Central memory CD8-positive, alpha-beta T cell (primary cell): Measurements from ENCODE around the gene TYMP.
"Not testable (repeated sequence)": the region's sequence is repeated elsewhere in the genome, so short reads cannot be mapped to it uniquely, and the experiment has no call there.

ENCODE experiments used
- ATAC-seq: fragments of 150-1000 bp; cut with Tn5 transposase; replicated peaks from 2 replicates; pipeline ENCODE4 v1.10.0; 2022; ENCODE audit warnings: mild to moderate bottlenecking, moderate FRiP score, moderate number of reproducible peaks; ENCODE audit not compliant: poor library complexity, severe bottlenecking; ENCODE audit errors: extremely low read depth
- DNase-seq, 2 donors: peaks; one replicate each; pipeline ENCODE4 v3.0.0; 2021; ENCODE audit warnings: low spot score in 2 of 2
- H3K27ac Mint-ChIP-seq: one replicate; pipeline ENCODE4 v1.8.0; 2022; ENCODE audit warnings: low read depth, mild to moderate bottlenecking, moderate library complexity, mixed read lengths
- H3K27me3 Mint-ChIP-seq: one replicate; pipeline ENCODE4 v1.8.0; 2022; ENCODE audit warnings: mixed read lengths
- H3K36me3 Mint-ChIP-seq: one replicate; pipeline ENCODE4 v1.8.0; 2022; ENCODE audit warnings: mild to moderate bottlenecking, moderate library complexity, mixed read lengths; ENCODE audit not compliant: insufficient read depth
- H3K4me1 Mint-ChIP-seq: one replicate; pipeline ENCODE4 v1.8.0; 2022; ENCODE audit warnings: mixed read lengths
- H3K4me3 Mint-ChIP-seq: one replicate; pipeline ENCODE4 v1.8.0; 2022; ENCODE audit warnings: mild to moderate bottlenecking, moderate library complexity, mixed read lengths
- H3K9me3 Mint-ChIP-seq: one replicate; pipeline ENCODE4 v1.8.0; 2022; ENCODE audit warnings: mixed read lengths

Gene TYMP

DNA sequence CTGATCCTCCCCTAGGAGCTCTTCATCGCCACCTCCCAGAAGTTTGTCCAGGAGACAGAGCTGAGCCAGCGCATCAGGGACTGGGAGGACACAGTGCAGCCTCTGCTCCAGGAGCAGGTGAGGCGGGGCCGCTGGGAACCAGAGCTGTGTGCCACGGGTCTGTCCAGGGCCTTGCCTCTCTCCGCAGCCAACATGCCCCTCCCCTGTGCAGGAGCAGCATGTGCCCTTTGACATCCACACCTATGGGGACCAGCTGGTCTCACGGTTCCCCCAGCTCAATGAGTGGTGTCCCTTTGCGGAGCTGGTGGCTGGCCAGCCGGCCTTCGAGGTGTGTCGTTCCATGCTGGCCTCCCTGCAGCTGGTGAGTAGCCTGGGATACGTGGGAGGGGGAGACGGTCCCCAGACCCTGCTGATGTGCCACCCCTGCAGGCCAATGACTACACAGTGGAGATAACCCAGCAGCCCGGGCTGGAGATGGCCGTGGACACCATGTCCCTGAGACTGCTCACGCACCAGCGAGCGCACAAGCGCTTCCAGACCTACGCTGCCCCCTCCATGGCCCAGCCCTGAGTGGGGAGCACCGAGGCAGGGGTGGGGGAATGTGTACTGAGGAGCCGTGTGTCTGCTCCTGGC lies 6.9 kb downstream of the TYMP start:
- Mint-ChIP-seq H3K4me3 (no peak overlapping the region), H3K9me3 (no peaks in the 10 kb centered on the region), H3K27me3 (no peaks in the 10 kb centered on the region), H3K27ac (no peak overlapping the region), H3K4me1 (peaks cover 28% of the 10 kb centered on the region), H3K36me3 (peaks cover 54% of the 10 kb centered on the region)
- ATAC-seq (no peak), DNase-seq (no peak)

DNA sequence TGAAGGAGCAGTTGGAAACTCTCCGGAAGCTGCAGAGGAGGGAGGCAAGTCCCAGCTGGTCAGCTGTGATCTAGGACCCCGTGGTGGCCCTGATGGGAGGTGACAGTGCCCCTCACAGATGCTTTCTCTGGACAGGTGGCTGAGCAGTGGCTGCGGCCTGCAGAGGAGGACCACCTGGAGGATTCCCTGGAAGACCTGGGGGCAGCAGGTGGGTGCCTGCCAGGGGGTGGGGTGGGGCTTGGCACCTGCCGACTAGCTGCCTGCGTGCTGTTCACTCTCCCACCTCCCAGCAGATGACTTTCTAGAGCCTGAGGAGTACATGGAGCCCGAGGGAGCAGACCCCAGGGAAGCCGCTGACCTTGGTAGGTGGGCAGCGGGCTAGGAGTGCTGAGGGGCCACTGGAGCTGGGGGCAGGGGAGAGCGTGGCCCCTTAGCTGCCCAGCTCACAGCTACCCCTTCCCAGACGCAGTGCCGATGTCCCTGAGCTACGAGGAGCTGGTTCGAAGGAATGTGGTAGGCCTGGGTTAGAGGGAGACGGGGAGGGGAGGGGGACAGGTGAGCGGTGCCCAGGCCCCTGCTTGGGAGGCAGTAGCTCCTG lies 7.5 kb downstream of the TYMP start:
- peak overlapping the region; percentile 19 for H3K27ac Mint-ChIP-seq
- H3K4me1 Mint-ChIP-seq, result peaks cover 22% of the 10 kb centered on the region
- no peaks in the 10 kb centered on the region for H3K9me3 Mint-ChIP-seq
- DNase-seq, result no peak
- no peak overlapping the region for H3K4me3 Mint-ChIP-seq
- ATAC-seq, result no peak
- peaks cover 57% of the 10 kb centered on the region for H3K36me3 Mint-ChIP-seq
- H3K27me3 Mint-ChIP-seq, result no peaks in the 10 kb centered on the region

DNA sequence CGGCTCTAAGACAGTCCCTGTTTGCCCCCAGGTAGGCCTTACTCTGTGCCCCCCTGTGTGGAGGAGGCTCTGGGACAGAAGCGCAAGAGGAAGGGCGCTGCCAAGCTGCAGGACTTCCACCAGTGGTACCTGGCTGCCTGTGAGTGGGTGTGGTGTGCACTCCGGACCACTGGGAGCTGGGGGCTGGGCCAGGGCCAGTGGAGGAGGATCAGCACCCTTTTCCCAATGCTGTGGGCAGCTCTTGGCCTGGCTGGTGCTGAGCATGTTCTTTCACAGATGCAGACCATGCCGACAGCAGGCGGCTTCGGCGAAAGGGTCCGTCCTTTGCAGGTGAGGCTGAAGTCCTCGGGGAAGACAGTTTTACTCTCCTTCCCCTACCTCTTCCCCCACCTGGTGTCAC lies 8.1 kb downstream of the TYMP start:
- Mint-ChIP-seq H3K27ac (peak overlapping the region; percentile 19), H3K4me3 (no peak overlapping the region), H3K4me1 (peaks cover 16% of the 10 kb centered on the region), H3K36me3 (peaks cover 55% of the 10 kb centered on the region), H3K9me3 (no peaks in the 10 kb centered on the region), H3K27me3 (no peaks in the 10 kb centered on the region)
- no peak for DNase-seq
- no peak for ATAC-seq

DNA sequence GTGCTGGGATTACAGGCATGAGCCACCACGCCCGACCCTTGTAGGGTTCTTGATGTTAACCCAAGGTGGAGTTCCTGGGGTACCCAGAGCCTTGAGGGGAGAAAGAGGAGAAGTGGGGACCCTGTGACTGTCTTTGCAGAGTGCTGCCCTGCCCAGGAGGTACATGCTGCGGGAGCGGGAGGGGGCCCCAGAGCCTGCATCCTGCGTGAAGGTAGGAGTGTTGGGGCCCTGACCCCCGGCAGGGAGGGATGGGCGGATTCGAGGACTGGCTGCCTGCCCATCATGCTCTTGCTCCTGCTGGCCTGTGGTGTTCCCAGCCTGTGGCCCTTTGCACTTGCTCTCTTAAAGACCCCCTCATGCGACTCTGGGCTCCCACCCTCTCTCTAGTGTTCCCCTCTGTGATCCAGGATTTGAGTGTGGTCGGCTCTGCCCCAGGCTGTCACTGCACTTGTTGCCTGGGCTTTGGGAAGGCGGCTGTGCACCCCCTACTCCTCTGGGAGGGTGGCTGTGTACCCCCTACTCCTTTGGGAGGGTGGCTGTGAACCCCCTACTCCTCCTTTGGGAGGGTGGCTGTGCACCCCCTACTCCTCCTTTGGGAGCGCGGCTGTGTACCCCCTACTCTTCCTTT lies 8.9 kb downstream of the TYMP start:
- Mint-ChIP-seq H3K27me3 (no peaks in the 10 kb centered on the region), H3K9me3 (no peaks in the 10 kb centered on the region), H3K4me1 (peaks cover 16% of the 10 kb centered on the region), H3K36me3 (peaks cover 59% of the 10 kb centered on the region), H3K27ac (no peak overlapping the region), H3K4me3 (no peak overlapping the region)
- ATAC-seq (no peak), DNase-seq (no peak)

DNA sequence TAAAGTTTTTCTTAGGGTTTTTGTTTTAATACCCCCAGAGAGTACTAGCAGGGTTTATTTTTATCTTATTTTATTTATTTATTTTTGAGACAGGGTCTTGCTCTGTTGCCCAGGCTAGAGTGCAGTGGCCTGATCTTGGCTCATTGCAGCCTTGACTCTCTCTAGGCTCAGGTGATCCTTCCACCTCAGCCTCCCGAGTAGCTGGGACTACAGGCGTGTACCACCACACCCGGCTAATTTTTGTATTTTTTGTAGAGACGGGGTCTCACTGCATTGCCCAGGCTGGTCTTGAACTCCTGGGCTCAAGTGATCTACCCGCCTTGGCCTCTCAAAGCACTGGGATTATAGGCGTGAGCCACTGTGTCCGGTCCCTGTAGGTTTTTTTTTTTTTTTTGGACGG lies 9.6 kb downstream of the TYMP start:
- not testable (repeated sequence) for H3K4me3 Mint-ChIP-seq, H3K27me3 Mint-ChIP-seq, H3K27ac Mint-ChIP-seq, H3K9me3 Mint-ChIP-seq, ATAC-seq, DNase-seq
- peaks cover 21% of the 10 kb centered on the region for H3K4me1 Mint-ChIP-seq
- H3K36me3 Mint-ChIP-seq, result peaks cover 54% of the 10 kb centered on the region

DNA sequence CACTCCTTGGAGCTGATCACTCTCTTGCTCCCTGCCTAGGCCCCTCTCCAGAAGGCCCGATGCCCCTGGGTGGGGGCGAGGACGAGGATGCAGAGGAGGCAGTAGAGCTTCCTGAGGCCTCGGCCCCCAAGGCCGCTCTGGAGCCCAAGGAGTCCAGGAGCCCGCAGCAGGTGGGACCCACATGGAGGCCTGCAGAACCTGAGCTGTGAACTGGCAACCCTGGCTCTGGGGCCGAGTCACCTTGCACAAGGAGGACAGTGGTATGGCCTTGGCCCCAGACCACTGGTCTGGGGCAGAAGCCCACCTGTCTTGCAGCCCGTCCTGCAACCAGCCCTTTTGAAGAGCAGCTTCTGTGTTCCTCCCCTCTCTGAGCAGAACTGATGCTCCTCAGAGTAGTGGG lies 10.7 kb downstream of the TYMP start:
- no peak for ATAC-seq
- no peak overlapping the region for H3K27ac Mint-ChIP-seq
- H3K4me3 Mint-ChIP-seq, result no peak overlapping the region
- peaks cover 12% of the 10 kb centered on the region for H3K4me1 Mint-ChIP-seq
- H3K36me3 Mint-ChIP-seq, result peaks cover 49% of the 10 kb centered on the region
- no peaks in the 10 kb centered on the region for H3K27me3 Mint-ChIP-seq
- H3K9me3 Mint-ChIP-seq, result no peaks in the 10 kb centered on the region
- no peak for DNase-seq

DNA sequence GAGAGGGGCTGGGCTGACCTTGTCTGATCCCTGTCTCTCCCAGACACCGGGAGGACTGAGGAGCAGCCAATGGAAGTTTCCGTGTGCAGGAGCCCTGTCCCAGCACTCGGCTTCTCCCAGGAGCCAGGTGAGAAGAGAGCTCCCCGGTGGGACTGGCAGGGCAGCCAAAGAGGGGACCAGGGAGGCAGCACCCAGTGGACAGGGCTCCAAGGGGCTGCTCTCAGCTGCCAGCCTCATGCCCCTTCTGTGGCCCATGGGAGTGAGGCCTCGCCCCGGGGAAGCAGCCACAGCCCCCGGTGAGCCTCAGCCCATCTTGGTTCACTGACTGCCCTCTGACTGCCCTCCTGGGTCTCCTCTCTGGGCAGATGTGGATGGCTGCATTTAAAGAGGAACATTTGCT lies 11.2 kb downstream of the TYMP start:
- ATAC-seq (no peak), DNase-seq (no peak)
- H3K36me3 Mint-ChIP-seq, result peaks cover 44% of the 10 kb centered on the region
- no peak overlapping the region for H3K27ac Mint-ChIP-seq
- H3K27me3 Mint-ChIP-seq, result no peaks in the 10 kb centered on the region
- no peaks in the 10 kb centered on the region for H3K9me3 Mint-ChIP-seq
- H3K4me3 Mint-ChIP-seq, result no peak overlapping the region
- peaks cover 11% of the 10 kb centered on the region for H3K4me1 Mint-ChIP-seq

DNA sequence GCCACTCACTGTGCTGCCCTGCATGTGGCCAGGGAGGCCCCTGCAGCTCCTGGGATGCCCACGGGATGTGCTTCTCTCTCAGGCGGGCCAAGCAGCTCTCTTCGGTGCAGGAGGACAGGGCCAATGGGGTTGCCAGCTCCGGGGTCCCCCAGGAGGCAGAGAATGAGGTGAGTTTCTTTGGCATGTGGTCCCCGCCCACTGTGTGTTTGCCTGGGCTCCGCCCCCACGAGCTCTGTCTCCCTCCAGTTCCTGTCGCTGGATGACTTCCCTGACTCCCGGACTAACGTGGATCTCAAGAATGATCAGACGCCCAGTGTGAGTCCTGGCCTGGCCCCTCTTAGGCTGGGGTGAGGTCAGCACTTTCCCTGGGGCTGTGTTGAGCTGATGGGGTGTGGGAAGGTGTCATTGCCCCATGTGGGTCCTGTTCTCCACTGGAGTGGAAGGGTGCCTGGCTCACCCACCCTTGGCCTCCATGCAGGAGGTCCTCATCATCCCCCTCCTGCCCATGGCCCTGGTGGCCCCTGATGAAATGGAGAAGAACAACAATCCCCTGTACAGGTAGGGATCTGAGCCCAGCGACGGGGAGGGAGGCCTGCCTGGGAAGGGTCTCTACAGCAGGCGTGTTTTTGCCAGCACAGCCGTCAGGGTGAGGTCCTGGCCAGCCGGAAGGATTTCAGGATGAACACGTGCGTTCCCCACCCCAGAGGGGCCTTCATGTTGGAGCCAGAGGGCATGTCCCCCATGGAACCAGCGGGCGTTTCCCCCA lies 12.1 kb downstream of the TYMP start:
- ATAC-seq (no peak), DNase-seq (no peak)
- Mint-ChIP-seq H3K27ac (no peak overlapping the region), H3K27me3 (no peaks in the 10 kb centered on the region), H3K4me3 (no peak overlapping the region), H3K4me1 (peaks cover 7% of the 10 kb centered on the region), H3K9me3 (no peaks in the 10 kb centered on the region), H3K36me3 (peaks cover 38% of the 10 kb centered on the region)

DNA sequence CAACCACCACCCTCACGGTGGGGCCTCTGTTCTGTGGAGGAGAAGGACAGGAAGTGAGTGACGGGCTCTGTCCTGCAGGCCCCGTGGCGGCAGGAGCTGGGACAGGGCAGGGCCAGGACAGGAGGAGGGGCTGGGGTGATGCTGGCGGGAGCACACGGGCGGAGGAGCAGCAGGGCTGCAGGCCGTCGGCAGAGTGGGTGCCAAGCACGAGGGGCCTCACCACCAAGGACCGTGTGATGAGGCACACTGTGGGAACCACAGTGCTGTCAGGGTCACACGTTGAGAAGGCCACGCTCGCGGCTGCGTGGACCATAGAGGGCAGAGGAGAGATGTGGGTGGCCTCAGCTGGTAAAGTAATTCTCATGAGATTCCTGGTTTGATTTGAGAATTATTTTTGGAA lies 12.9 kb downstream of the TYMP start:
- Mint-ChIP-seq H3K4me3 (no peak overlapping the region), H3K9me3 (no peaks in the 10 kb centered on the region), H3K4me1 (peaks cover 7% of the 10 kb centered on the region), H3K27me3 (no peaks in the 10 kb centered on the region), H3K36me3 (peaks cover 36% of the 10 kb centered on the region), H3K27ac (no peak overlapping the region)
- DNase-seq, result no peak
- ATAC-seq, result no peak

DNA sequence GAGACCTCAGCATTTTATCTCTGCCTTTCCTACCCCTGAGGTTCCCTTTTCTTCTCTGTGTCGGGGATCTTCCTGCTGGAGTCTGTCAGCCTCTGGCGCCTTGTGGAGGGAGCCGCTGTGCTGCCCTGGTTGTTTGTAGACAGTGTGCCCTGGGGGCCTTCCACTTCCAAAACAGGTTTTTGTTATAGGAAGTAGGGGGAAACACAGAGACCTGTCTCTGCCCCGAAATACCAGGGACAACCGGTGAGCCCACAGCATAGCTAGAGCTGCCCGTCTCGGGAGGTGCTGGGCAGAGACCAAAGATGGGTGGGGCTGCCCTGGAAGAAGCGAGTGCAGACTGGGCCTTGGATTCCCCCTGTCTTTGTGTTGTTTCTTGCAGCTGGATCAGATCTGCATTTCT lies 13.7 kb downstream of the TYMP start:
- no peak overlapping the region for H3K4me3 Mint-ChIP-seq

DNA sequence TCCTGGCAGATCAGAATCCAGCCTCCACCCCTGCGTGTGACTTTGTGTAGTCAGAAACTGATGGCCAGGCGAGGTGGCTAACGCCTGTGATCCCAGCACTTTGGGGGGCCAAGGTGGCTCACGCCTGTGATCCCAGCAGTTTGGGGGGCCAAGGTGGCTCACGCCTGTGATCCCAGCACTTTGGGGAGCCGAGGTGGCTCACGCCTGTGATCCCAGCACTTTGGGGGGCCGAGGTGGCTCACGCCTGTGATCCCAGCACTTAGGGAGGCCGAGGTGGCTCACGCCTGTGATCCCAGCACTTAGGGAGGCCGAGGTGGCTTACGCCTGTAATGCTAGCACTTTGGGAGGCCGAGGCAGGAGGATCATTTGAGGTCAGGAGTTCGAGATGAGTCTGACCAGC lies 16.6 kb downstream of the TYMP start:
- DNase-seq (no peak), ATAC-seq (no peak)
- H3K27me3 Mint-ChIP-seq, result no peaks in the 10 kb centered on the region
- peaks cover 23% of the 10 kb centered on the region for H3K4me1 Mint-ChIP-seq
- H3K27ac Mint-ChIP-seq, result no peak overlapping the region
- no peak overlapping the region for H3K4me3 Mint-ChIP-seq
- H3K9me3 Mint-ChIP-seq, result no peaks in the 10 kb centered on the region
- peaks cover 25% of the 10 kb centered on the region for H3K36me3 Mint-ChIP-seq

More for the DNA sequence above, 13.7 kb downstream of the TYMP start:
- Mint-ChIP-seq H3K36me3 (peaks cover 38% of the 10 kb centered on the region), H3K9me3 (no peaks in the 10 kb centered on the region), H3K4me1 (peaks cover 7% of the 10 kb centered on the region), H3K27ac (no peak overlapping the region), H3K27me3 (no peaks in the 10 kb centered on the region)
- no peak for DNase-seq
- no peak for ATAC-seq

DNA sequence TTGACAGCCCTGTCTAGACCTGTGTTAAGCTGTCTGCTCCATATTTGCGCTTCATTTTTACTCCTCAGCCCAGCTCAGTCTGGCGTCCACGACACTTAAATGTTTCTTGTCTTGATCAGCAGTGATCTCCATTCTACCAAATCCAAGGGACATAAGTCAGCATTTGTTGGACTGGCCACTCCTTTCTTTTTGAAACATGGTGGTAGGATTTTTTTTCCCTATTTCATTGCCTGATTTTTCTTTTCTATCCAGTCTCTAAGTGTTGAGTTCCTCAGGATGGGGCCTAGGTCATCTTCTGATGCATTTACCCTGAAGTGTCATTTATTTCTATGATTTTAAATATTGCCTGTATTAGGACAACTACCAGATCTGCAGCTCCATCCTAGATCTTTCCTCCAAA lies 20.9 kb downstream of the TYMP start:
- Mint-ChIP-seq H3K27me3 (no peaks in the 10 kb centered on the region), H3K4me1 (peaks cover 24% of the 10 kb centered on the region), H3K4me3 (peak overlapping the region; percentile 94), H3K27ac (peak overlapping the region; percentile 88), H3K9me3 (no peaks in the 10 kb centered on the region), H3K36me3 (peaks cover 13% of the 10 kb centered on the region)
- DNase-seq (no peak), ATAC-seq (no peak)
